Colonic mucosa (tissue), 4 donors: Measurements from ENCODE around the gene NOL4L. TPM values are rescaled to one million over a fixed set of nuclear protein-coding genes. Genes with fewer than 3 reads are reported as not detected.

Source experiments
- DNase-seq: peaks from one replicate; pipeline ENCODE4 v3.0.0-alpha.2; 2020
- H3K27ac ChIP-seq: fragments of 200-600 bp; one replicate; pipeline ENCODE4 v1.8.0; 2021
- H3K27me3 ChIP-seq: fragments of 200-600 bp; one replicate; pipeline ENCODE4 v1.8.0; 2021
- H3K36me3 ChIP-seq: fragments of 200-600 bp; one replicate; pipeline ENCODE4 v1.8.0; 2021
- H3K4me1 ChIP-seq: fragments of 200-600 bp; one replicate; pipeline ENCODE4 v1.8.0; 2021; ENCODE audit warnings: mild to moderate bottlenecking
- H3K4me3 ChIP-seq: fragments of 200-600 bp; one replicate; pipeline ENCODE4 v1.8.0; 2021
- H3K9ac ChIP-seq, 2 donors: one replicate each; pipeline ENCODE4 v1.7.0; 2013; ENCODE audit warnings: control low read depth in 2 of 2, low read depth in 2 of 2, low read length in 2 of 2
- H3K9me3 ChIP-seq: fragments of 200-600 bp; one replicate; pipeline ENCODE4 v1.8.0; 2021
- intact Hi-C: fragments of 100-400 bp; cut with DNase I; formaldehyde crosslinking; loops from one replicate; pipeline ENCODE4 v1.14.1; 2022
- total RNA-seq, 2 donors: library from RNA; stranded (reverse); fragmentation: NEBNext Ultra II Directional in 1 of 2; extraction: Animal tissue kit (Norgen Biotek cat#: 25700) in 1 of 2; gene quantifications; one replicate each; pipeline ENCODE4 v1.2.1, GENCODE V29; 2021
- TF ChIP-seq, protein P1 (sequence below): fragments of 200-600 bp; IDR thresholded peaks from one replicate; pipeline ENCODE4 v1.8.0; 2022; ENCODE audit warnings: antibody characterized with exemption, mild to moderate bottlenecking
- donor health status: healthy.
- donor health status: DM: no; HTN: no; CAD: no.
- donor health status: DM: no; HTN: no; CAD: no.

Gene NOL4L
- total RNA-seq, 2 donors from 2014 or later, result 54.2 to 58.0 TPM

DNA sequence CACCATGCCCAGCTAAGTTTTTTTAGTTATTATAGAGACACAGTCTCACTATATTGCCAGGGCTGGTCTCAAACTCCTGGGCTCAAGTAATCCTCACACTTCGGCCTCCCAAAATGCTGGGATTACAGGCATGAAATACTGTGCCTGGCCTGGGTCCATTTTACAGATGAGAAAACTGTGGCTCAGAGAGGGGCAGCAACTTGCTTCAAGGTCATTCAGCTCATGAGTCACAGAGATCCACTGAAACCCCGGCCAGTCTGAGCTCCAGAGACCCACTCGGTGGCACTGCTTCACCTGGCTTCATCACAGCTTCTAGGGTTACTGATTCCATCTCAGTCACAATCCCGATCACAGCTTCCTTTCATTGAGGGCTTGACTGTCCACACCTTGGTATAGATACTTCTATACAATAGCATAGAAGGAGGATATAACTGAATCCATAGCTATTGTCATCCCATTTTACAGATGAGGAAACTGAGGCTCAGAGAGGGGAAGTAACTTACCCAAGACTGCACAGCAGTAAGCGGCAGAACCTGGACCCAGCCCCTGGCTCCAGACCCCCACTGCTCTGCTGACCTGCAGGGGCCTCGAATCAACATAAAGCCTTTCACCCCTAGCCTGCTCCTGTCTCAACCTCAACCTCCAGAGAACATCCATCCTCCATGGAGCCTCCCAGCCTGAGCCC, 11.8 kb downstream of the NOL4L start:
- Histone ChIP-seq H3K4me1 (no peaks in the 10 kb centered on the region), H3K27me3 (no peaks in the 10 kb centered on the region), H3K4me3 (no peak overlapping the region), H3K9me3 (no peaks in the 10 kb centered on the region), H3K9ac (no peak overlapping the region), H3K27ac (no peak overlapping the region), H3K36me3 (no peaks in the 10 kb centered on the region)
- intact Hi-C loops, result no loop called here
- TF ChIP-seq, protein P1, sequence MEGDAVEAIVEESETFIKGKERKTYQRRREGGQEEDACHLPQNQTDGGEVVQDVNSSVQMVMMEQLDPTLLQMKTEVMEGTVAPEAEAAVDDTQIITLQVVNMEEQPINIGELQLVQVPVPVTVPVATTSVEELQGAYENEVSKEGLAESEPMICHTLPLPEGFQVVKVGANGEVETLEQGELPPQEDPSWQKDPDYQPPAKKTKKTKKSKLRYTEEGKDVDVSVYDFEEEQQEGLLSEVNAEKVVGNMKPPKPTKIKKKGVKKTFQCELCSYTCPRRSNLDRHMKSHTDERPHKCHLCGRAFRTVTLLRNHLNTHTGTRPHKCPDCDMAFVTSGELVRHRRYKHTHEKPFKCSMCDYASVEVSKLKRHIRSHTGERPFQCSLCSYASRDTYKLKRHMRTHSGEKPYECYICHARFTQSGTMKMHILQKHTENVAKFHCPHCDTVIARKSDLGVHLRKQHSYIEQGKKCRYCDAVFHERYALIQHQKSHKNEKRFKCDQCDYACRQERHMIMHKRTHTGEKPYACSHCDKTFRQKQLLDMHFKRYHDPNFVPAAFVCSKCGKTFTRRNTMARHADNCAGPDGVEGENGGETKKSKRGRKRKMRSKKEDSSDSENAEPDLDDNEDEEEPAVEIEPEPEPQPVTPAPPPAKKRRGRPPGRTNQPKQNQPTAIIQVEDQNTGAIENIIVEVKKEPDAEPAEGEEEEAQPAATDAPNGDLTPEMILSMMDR, result no peak
- no peak for DNase-seq

DNA sequence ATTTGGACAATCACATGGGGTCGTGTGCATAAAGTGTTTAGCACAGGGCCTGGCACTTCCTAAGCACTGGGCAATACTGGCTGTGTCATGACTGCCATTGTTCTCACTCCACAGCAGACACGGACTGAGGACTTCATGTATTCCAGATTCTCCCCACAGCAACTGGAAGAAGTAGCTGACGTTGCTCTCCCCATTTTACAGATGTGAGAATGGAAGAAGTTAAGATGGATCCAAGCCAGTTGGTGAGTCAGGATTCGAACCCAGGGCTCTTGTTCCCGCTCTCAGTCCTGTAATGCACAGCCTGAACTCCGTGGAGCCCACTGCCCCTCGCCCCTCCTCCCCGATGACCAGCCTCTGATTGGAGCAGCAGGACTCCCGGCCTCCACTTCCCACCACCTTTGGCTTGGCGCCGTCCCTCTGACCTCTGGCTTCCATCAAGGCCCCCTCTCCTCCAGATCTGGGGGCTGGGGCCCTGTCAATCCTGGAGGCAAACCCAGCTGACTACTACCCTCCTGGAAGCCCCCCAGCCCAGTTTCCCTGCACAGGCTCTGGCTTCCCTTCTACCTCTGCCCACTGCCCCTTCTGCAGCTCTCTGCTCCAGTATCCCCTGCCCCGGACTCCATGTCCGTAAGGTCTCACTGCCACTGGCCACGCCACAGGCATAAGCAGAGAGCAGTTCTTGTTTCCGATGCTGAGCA, 12.7 kb downstream of the NOL4L start:
- no peak overlapping the region for H3K4me3 ChIP-seq
- intact Hi-C loops, result no loop called here
- H3K9me3 ChIP-seq, result no peaks in the 10 kb centered on the region
- no peaks in the 10 kb centered on the region for H3K4me1 ChIP-seq
- TF ChIP-seq, protein P1, result no peak
- H3K9ac ChIP-seq, result no peak overlapping the region
- no peaks in the 10 kb centered on the region for H3K27me3 ChIP-seq
- no peak overlapping the region for H3K27ac ChIP-seq
- DNase-seq, result no peak
- no peaks in the 10 kb centered on the region for H3K36me3 ChIP-seq

DNA sequence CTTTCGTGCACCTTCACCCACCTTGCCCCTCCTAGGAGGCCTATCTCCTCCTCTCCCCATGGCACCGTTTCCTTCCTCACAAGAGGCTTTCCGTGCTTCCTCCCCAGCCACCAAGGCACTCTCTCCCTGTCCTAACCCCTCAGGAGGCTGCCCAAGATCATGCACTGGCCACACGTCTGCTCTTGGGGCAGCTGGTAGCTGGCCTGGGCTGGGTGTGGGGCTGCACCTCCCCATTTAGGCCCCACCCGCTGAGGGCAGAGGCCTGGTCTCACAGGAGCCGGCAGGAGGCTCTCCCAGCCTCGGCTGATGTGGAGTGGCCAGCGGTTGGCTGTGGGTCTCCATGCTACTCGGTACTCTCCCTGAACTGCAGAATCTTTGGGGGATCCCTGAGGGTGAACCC, 13.6 kb downstream of the NOL4L start:
- Histone ChIP-seq H3K4me3 (no peak overlapping the region), H3K9ac (no peak overlapping the region), H3K4me1 (no peaks in the 10 kb centered on the region), H3K27me3 (no peaks in the 10 kb centered on the region), H3K9me3 (no peaks in the 10 kb centered on the region), H3K36me3 (no peaks in the 10 kb centered on the region), H3K27ac (no peak overlapping the region)
- TF ChIP-seq, protein P1, result no peak
- DNase-seq, result no peak
- intact Hi-C loops, result no loop called here

DNA sequence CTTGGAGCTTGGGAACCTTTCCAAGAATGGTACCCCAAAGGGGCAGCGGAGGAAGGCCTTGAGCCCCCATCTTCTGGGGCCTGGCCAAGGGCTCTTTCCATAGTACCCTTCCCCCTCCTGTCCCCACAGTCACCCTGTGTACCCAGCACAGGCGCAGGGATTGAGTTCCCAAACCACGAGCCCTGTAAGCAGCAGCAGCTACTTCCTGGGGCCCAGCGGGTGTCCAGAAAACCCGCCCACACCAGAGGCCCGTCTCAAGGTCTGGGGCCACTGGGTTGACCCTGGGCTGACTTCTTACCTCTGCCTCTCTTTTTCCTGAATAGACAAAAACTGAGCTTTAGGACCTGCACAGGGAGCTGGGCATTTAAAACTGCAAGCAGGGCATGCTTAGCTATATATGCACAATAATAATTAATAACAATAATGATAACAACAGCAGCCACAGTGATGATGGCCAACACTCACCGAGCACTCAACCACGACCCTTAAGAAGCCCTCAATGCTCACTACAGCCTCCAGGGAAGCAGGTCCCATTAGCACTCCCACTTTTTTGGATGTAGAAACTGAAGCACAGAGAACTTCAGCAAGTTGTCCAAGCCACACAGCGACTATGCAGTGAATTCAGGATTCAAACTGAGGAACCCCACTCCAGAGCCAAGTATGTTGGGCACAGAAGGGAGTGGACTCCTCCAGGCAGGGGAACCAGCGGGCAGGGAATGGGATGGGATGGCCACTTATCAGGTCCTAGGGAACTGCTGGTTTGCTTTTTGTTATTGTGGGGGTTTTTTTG, 14.5 kb downstream of the NOL4L start:
- H3K27ac ChIP-seq, result no peak overlapping the region
- no peaks in the 10 kb centered on the region for H3K4me1 ChIP-seq
- intact Hi-C loops, result no loop called here
- no peaks in the 10 kb centered on the region for H3K27me3 ChIP-seq
- no peak overlapping the region for H3K4me3 ChIP-seq
- TF ChIP-seq, protein P1, result no peak
- no peak overlapping the region for H3K9ac ChIP-seq
- no peaks in the 10 kb centered on the region for H3K36me3 ChIP-seq
- no peak for DNase-seq
- no peaks in the 10 kb centered on the region for H3K9me3 ChIP-seq

DNA sequence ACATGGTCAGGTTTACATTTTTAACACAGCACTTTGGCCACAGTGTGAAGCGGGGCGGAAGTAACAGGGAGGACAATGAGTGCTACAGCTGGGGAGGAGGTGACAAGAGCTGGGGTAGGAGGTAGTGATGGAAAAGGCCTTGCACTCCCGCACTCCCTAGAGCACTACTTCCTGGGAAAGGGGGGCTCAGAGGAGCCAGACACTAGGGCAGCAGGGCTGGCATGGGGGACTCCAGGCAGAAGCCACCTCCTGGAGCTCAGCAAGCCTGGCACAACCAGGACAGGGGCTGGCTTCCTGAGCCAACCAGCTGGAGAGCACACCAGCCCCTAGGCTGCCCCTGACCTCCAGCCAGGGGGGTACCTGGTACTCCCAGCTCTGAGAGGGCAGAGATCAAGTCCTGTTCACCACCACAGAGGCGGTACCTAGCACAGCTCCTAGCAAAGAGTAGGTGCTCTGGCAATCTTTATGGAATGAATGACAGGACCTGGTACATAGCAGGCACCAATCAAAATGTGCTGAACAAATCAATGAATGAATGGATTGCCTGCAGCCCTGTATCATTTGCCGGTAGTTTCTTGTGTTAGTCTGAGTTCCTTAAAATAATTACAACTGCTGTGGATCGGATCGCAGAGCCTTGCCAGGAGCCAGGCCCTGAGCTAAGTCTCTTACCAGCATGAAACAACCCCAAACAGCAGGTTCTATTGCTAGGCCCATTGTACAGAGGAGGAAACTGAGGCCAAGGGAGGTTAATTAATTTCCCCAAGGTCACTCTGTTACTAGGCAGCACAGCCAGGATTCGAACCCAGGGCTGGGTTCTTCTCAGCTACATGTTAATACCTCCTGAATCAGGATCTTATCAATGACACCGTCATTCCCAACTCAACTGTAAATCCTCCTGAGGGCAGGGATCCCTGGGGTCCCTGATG, 15.5 kb downstream of the NOL4L start:
- TF ChIP-seq, protein P1, result no peak
- intact Hi-C loops, result no loop called here
- no peak for DNase-seq
- Histone ChIP-seq H3K9me3 (no peaks in the 10 kb centered on the region), H3K4me3 (no peak overlapping the region), H3K36me3 (no peaks in the 10 kb centered on the region), H3K4me1 (no peaks in the 10 kb centered on the region), H3K27ac (no peak overlapping the region), H3K27me3 (no peaks in the 10 kb centered on the region), H3K9ac (no peak overlapping the region)
